ENCODE results near the gene SHPK. TPM values are rescaled to one million over a fixed set of nuclear protein-coding genes. Genes with fewer than 3 reads are reported as not detected.

Gene SHPK
- total and polyA plus RNA-seq, 2 of the 4 experiments (the other 2 are of a cell fraction): 11.1 to 14.3 TPM

- Histone ChIP-seq H3K4me3 (ENCODE audit: insufficient read depth, low read depth, low read length) (no peak overlapping the region), H3K36me3 (ENCODE audit: control insufficient read depth, insufficient read depth, low read length) (no peaks in the 10 kb centered on the region), H3K14ac (replicated peaks; ENCODE audit: low read depth, low read length) (no peak overlapping the region), H3K27me3 (ENCODE audit: control insufficient read depth, insufficient read depth, low read length) (peaks cover 11% of the 10 kb centered on the region), H3K23ac (ENCODE audit: low read depth, low read length) (no peak overlapping the region), H3K4me2 (ENCODE audit: low read depth, low read length) (no peak overlapping the region), H2BK20ac (ENCODE audit: low read depth, low read length) (no peak overlapping the region), H2AK5ac (ENCODE audit: low read depth, low read length) (no peak overlapping the region), H3K9me3 (ENCODE audit: control insufficient read depth, insufficient read depth, low read length) (no peaks in the 10 kb centered on the region), H2BK120ac (ENCODE audit: low read depth, low read length) (no peak overlapping the region), H3K56ac (ENCODE audit: extremely low read depth, insufficient read depth, low read length) (no peak overlapping the region), H4K5ac (ENCODE audit: low read depth, low read length) (no peak overlapping the region), H2AK9ac (replicated peaks; ENCODE audit: low read depth, low read length, poor library complexity) (no peak overlapping the region), H3K9me1 (ENCODE audit: insufficient read depth, low read length) (no peaks in the 10 kb centered on the region), H4K8ac (ENCODE audit: low read depth in 2 of 2, low read length in 2 of 2) (no peak overlapping the region), H2BK5ac (ENCODE audit: low read depth, low read length, poor library complexity, severe bottlenecking) (no peak overlapping the region), H3K4ac (ENCODE audit: low read depth, low read length) (no peak overlapping the region), H2AFZ (replicated peaks; ENCODE audit: low read length, poor library complexity) (no peak overlapping the region), H3K27ac (ENCODE audit: insufficient read depth, low read length) (no peak overlapping the region), H3K4me1 (ENCODE audit: control insufficient read depth, insufficient read depth, low read length) (no peaks in the 10 kb centered on the region), H2BK15ac (ENCODE audit: low read depth, low read length) (no peak overlapping the region), H3K18ac (ENCODE audit: low read depth, low read length) (no peak overlapping the region), H3K79me1 (ENCODE audit: low read depth in 1 of 2, low read length in 2 of 2) (no peaks in the 10 kb centered on the region), H3K9ac (ENCODE audit: low read depth, low read length) (no peak overlapping the region), H4K20me1 (ENCODE audit: insufficient read depth, low read length) (no peaks in the 10 kb centered on the region), H4K91ac (ENCODE audit: insufficient read depth, low read depth, low read length) (no peak overlapping the region)
- BruUV-seq (replicated peaks): no TSS peak
- dilution Hi-C loops (cut with HindIII; ENCODE audit: low sequenced_read_pairs, unreplicated experiment): no loop called here
- in situ Hi-C loops (cut with MboI; ENCODE audit: low sequenced_read_pairs): no loop called here
- POLR2A ChIA-PET (ENCODE audit: unreplicated experiment): no interaction called here
- no peak for ATAC-seq (ENCODE audit: low read depth)
- CTCF ChIA-PET: no interaction called here
- WGBS, 2 experiments (ENCODE audit: extremely low coverage in 2 of 2, insufficient read length in 1 of 2): 39% methylated on average over 2 of the region's 13 CpGs; no CpG with 5 or more reads in 1 of the 2 experiments
- TF ChIP-seq CHD1 (IDR thresholded peaks at IDR 0.05; ENCODE audit: low read depth, low read length) (no peak), RCOR1 (IDR thresholded peaks at IDR 0.05; ENCODE audit: insufficient replicate concordance, low read length) (no peak), MAFK (IDR thresholded peaks at IDR 0.05; ENCODE audit: low read depth, low read length) (no peak), RAD21 (IDR thresholded peaks at IDR 0.05; ENCODE audit: low read length) (no peak), ELK1 (IDR thresholded peaks at IDR 0.05; ENCODE audit: borderline replicate concordance, low read depth, low read length) (no peak), USF2 (IDR thresholded peaks at IDR 0.05; ENCODE audit: low read depth, low read length) (no peak), RFX5 (IDR thresholded peaks at IDR 0.05; ENCODE audit: low read depth, low read length) (no peak), MXI1 (IDR thresholded peaks at IDR 0.05; ENCODE audit: borderline replicate concordance, low read depth, low read length) (no peak), POLR2A (IDR thresholded peaks at IDR 0.05; ENCODE audit: low read depth, low read length) (no peak), MAZ (IDR thresholded peaks at IDR 0.05; ENCODE audit: borderline replicate concordance, low read depth, low read length) (no peak), CTCF (conservative IDR thresholded peaks at IDR 0.05; ENCODE audit: low read depth, low read length) (no peak), NFE2L2 (IDR thresholded peaks at IDR 0.05; ENCODE audit: low read depth, low read length) (no peak), SMC3 (IDR thresholded peaks at IDR 0.05; ENCODE audit: low read depth, low read length) (no peak), BHLHE40 (IDR thresholded peaks at IDR 0.05; ENCODE audit: low read depth, low read length) (no peak), FOS (IDR thresholded peaks at IDR 0.05; ENCODE audit: low read depth, low read length) (no peak)
- intact Hi-C loops (cut with micrococcal nuclease): no loop called here
- DNase-seq: no peak
These were observed 49.1 kb upstream of the SHPK start for GRCh38 chr17:3685174-3685573.
